Skeletal muscle satellite cell (primary cell): Measurements from ENCODE around the gene COL15A1.
A peak's percentile ranks its signal among the peaks of the same experiment; 100 is the strongest.
"Not testable (repeated sequence)": the region's sequence is repeated elsewhere in the genome, so short reads cannot be mapped to it uniquely, and the experiment has no call there.

Experiments used
- H3K27me3 ChIP-seq: 2 replicates; pipeline ENCODE4 v1.7.0; 2013; ENCODE audit warnings: low read length; ENCODE audit not compliant: control insufficient read depth, insufficient read depth
- H3K36me3 ChIP-seq: 2 replicates; pipeline ENCODE4 v1.7.0; 2013; ENCODE audit warnings: mild to moderate bottlenecking, control low read depth, low read length; ENCODE audit not compliant: insufficient read depth
- H3K4me1 ChIP-seq: 2 replicates; pipeline ENCODE4 v1.7.0; 2013; ENCODE audit warnings: low read length; ENCODE audit not compliant: control insufficient read depth, insufficient read depth
- H3K4me2 ChIP-seq: 2 replicates; pipeline ENCODE4 v1.7.0; 2013; ENCODE audit warnings: mild to moderate bottlenecking, low read length
- H3K4me3 ChIP-seq: 2 replicates; pipeline ENCODE4 v1.7.0; 2013; ENCODE audit warnings: low read length
- H3K9ac ChIP-seq: 2 replicates; pipeline ENCODE4 v1.7.0; 2013; ENCODE audit warnings: mild to moderate bottlenecking, low read depth, low read length, moderate library complexity
- H3K9me3 ChIP-seq: replicated peaks from 2 replicates; pipeline ENCODE4 v1.7.0; 2013; ENCODE audit warnings: mild to moderate bottlenecking, control low read depth, low read length

The COL15A1 gene

DNA sequence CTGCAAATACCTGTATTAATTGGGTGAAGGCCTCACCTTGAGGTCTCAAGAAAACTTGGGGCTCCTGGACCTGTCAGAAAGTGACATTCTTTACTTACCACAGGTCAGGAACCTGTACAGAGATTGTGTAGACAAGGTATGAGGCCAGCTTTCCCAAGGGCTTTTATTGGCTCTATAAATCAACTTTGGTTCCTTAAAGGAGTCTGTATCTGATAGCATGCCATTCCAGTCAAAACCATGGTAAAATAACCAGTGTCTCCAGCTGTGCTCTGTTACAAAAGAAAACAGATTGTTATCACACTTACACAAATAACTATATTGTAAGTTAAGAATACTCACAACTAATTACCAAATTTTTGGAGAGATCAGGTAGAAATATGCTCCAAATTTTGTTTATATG, 64.5 kb downstream of the COL15A1 start:
- peaks cover 24% of the 10 kb centered on the region for H3K27me3 ChIP-seq
- no peaks in the 10 kb centered on the region for H3K4me1 ChIP-seq
- no peak overlapping the region for H3K4me2 ChIP-seq
- H3K4me3 ChIP-seq: no peak overlapping the region
- no peaks in the 10 kb centered on the region for H3K36me3 ChIP-seq
- peaks cover 4% of the 10 kb centered on the region for H3K9me3 ChIP-seq
- no peak overlapping the region for H3K9ac ChIP-seq

DNA sequence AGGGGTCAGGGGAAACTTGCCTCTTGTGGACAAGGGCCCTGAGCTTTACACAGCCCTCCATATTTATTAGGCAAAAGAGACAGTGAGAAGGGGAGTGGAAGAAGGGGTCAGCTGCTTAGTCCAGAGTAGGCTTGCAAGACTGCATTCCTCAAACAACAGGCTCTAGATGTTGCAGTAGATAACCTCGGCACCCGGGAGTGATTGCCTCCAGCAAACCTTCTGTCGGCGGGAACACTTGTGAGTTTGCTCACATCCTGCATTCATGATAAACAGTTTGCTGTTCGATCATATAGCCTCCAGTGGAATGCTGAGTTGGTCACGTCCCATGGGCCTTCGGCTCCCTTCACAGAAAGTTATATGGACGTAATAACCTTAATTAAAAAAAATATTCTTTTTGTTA, 66.7 kb downstream of the COL15A1 start:
- not testable (repeated sequence) for H3K4me1 ChIP-seq, H3K4me3 ChIP-seq, H3K9me3 ChIP-seq, H3K9ac ChIP-seq, H3K36me3 ChIP-seq, H3K27me3 ChIP-seq, H3K4me2 ChIP-seq

DNA sequence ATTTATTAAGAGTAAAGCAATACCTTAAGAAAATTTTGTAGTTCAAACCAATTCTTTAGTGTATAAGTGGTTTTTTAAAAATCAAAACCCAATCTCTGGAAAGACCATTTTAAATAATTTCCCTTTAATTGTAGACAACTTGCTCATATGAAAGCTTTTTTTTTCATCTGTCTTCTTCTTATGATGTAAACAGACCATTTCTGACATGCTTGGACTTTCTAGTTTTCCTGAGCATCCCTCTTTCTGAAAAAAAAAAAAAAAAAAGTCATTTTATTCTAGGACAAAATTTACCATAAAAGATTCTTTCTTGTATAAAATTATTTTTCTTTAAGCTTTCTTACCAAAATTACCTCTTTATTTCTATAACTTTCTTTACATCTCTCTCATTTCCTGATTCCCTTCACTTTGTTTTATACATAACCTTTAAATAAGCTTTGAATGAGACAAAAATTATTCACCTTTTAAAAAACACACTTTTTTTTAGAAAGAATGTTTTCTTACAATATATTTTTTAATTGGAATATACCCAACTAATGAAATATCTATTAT, 67.5 kb downstream of the COL15A1 start:
- Histone ChIP-seq H3K9ac (no peak overlapping the region), H3K4me3 (no peak overlapping the region), H3K4me2 (no peak overlapping the region), H3K9me3 (peaks cover 4% of the 10 kb centered on the region), H3K4me1 (no peaks in the 10 kb centered on the region), H3K36me3 (no peaks in the 10 kb centered on the region), H3K27me3 (peaks cover 8% of the 10 kb centered on the region)

DNA sequence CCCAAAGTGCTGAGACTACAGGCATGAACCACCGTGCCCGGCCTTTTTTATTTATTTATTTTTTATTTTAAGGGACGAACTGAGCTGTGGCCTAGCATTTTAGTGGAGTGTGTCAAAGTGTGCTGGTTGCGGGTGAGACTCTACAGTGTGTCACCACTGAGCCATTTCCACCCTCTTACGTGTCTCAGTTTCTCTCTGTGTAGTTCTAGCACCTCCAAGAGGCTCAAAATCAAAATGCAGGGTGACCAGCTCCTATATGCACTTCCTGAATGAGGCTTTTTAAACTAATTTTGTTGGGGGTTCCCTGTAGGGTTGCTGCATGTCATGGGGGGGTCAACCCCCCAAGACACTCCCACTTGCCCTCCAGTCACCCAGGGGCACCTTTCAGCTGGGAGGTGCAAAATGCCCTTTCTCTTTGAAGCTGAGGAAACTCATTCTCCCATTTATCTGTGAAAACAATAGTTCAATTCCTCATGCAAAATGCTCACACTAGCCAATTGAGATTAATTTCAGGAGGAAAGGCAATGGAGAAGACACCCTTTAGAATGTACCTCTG, 69.3 kb downstream of the COL15A1 start:
- Histone ChIP-seq H3K4me3 (no peak overlapping the region), H3K9ac (no peak overlapping the region), H3K9me3 (peaks cover 4% of the 10 kb centered on the region), H3K36me3 (no peaks in the 10 kb centered on the region), H3K4me1 (no peaks in the 10 kb centered on the region), H3K4me2 (no peak overlapping the region), H3K27me3 (peaks cover 4% of the 10 kb centered on the region)

DNA sequence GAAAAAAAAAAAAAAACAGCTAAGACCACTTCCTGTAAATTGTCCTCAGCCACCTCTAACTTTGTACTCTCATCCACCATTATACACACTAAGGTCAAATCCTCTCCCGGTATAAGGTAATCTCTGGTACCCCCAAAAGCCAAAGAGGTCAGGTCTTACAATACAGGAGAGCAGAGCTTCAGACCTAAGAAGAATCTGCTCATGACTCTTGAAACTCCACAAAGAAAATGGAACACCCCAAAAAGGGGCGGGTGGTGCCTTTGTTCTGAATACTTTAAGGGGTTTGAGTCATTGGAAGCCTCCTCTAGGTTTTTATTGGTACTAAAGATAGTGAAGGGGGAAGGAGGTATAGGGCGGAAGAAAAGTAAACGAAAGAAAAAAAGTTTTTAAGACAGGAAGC, 69.8 kb downstream of the COL15A1 start:
- Histone ChIP-seq H3K36me3 (no peaks in the 10 kb centered on the region), H3K9ac (no peak overlapping the region), H3K9me3 (peaks cover 4% of the 10 kb centered on the region), H3K4me1 (no peaks in the 10 kb centered on the region), H3K4me2 (no peak overlapping the region), H3K27me3 (peaks cover 4% of the 10 kb centered on the region), H3K4me3 (no peak overlapping the region)

DNA sequence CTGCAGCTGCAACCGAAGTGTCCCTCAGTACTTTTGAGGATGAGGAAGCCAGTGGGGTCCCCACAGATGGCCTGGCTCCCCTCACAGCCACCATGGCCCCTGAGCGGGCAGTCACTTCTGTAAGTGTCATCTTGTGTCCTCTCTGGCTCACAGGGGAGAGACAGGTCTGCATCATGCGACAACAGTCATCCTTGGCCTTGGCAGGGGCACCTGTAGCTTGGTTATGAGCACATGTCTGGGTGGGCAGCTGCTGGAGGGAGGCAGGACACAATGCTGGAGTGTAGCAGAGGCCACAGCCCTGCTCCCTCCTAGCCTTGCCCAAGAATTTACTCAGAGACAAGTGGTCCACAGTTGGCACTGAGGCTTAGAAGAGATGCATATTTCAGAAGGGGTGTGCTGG, 71.7 kb downstream of the COL15A1 start:
- Histone ChIP-seq H3K9me3 (peaks cover under 1% of the 10 kb centered on the region), H3K4me2 (no peak overlapping the region), H3K27me3 (peaks cover 4% of the 10 kb centered on the region), H3K4me3 (no peak overlapping the region), H3K9ac (no peak overlapping the region), H3K4me1 (peaks cover 17% of the 10 kb centered on the region), H3K36me3 (no peaks in the 10 kb centered on the region)

DNA sequence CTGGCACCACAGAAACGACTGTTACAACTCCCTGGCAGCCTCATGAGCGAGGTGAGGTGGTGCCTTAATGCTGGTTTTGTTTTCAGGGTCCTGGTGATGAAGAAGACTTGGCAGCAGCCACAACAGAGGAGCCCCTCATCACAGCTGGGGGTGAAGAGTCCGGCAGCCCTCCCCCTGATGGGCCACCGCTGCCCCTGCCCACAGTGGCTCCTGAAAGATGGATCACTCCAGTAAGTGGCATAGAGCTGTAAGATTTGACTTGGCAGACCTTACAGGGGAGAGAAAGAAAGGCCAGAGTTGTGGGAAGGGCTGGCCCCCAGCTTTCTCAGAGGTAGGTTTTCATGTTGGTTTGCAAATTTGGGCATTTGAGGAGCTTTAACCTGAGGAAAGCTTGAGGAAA, 72.2 kb downstream of the COL15A1 start:
- Histone ChIP-seq H3K27me3 (peaks cover 4% of the 10 kb centered on the region), H3K9me3 (no peaks in the 10 kb centered on the region), H3K4me1 (peaks cover 19% of the 10 kb centered on the region), H3K9ac (no peak overlapping the region), H3K4me3 (no peak overlapping the region), H3K4me2 (no peak overlapping the region), H3K36me3 (no peaks in the 10 kb centered on the region)

DNA sequence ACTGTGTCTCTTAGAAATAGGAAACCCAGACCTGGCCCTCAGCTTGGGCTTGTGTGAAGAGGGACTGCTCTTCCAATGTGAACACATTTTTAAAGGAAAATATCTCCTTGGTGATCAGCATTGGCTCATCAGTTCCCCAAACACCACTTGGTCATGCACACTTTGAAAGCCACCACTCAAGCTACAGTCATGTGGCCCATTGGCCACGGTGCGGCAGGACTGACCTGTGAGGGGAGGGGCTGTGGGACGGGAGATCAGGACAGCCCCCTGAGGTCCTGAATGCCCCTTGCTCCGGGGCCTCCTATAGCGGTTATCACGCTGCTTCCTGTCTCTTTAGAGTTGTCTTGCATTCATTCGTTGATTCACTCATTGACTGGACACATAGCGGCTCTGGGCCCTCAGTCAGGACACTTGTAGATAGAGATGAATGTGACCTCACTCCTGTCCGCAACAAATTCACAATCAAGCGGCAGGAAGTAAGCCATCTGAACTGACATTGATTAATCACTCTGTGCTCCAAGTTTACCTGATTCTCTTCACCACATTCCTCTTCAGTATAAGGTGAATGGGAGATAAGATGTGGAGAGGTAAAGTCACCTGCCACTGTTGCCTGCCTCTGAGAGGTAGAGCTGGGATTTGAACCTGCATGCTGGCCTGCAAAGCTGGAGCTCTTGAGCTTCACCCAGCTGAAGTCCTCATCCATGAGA, 73.1 kb downstream of the COL15A1 start:
- Histone ChIP-seq H3K9me3 (no peaks in the 10 kb centered on the region), H3K36me3 (no peaks in the 10 kb centered on the region), H3K9ac (no peak overlapping the region), H3K4me3 (no peak overlapping the region), H3K4me2 (no peak overlapping the region), H3K27me3 (peaks cover 4% of the 10 kb centered on the region), H3K4me1 (peaks cover 19% of the 10 kb centered on the region)

DNA sequence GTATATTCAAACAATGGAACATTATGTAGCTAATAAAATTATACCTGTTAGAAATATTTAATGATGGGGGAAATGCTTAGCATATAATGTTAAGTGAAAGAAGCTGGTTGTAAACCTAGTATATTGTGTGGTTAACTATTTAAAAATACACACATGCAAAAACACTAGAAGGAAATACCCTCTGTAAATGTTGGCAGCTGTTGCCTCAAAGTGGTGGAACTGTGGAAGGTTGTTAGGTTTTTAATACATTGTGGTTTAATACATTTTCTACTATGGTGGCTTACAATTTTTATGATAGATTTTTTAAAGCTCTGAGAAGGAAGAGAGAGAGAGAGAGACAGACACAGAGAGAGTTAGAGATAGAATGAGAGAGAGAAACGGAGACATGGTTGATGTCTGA, 74.9 kb downstream of the COL15A1 start:
- Histone ChIP-seq H3K36me3 (no peaks in the 10 kb centered on the region), H3K9me3 (no peaks in the 10 kb centered on the region), H3K9ac (peak overlapping the region; percentile 22), H3K27me3 (peaks cover 22% of the 10 kb centered on the region), H3K4me1 (peaks cover 19% of the 10 kb centered on the region), H3K4me3 (no peak overlapping the region), H3K4me2 (no peak overlapping the region)

DNA sequence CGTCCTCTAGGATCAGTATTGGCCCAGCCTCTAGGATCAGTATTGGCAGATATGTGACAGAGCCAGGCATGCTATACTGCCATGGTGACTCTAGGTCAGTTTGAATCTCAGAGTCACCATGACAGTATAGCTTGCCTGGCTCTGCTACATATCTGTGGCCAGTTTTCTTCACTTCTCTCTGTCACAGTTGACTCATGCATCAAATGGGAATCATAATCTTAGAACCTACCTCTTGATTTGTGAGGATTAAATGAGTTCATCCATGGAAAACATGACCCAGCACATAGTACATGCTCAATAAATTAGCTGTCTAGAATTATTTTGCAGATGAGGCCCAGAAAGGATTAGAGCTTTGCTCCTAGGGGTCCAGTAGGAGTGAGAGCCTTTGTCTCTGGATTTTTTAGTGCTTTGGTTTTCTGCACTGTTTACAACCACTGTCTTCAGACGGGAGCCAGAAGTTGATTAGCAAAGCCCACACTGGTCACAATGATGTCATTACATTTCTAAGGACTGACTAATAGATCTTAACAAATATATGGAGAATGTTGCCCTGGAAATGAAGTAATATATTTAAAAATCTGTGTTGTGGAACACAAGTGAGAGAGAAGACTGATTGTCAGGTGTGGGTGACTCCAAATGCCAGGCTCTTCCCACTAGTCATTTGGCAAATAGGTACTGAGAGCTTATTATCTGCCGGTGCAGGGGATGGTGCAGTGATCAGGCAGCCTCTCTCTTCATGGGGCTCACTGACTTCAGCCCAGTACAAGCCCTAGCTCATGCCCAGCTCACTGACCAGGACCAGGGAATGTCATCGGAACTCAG, 76.0 kb downstream of the COL15A1 start:
- Histone ChIP-seq H3K4me3 (no peak overlapping the region), H3K9me3 (no peaks in the 10 kb centered on the region), H3K27me3 (peaks cover 23% of the 10 kb centered on the region), H3K4me1 (peaks cover 19% of the 10 kb centered on the region), H3K9ac (peak overlapping the region; percentile 51), H3K4me2 (peak overlapping the region; percentile 21), H3K36me3 (no peaks in the 10 kb centered on the region)

DNA sequence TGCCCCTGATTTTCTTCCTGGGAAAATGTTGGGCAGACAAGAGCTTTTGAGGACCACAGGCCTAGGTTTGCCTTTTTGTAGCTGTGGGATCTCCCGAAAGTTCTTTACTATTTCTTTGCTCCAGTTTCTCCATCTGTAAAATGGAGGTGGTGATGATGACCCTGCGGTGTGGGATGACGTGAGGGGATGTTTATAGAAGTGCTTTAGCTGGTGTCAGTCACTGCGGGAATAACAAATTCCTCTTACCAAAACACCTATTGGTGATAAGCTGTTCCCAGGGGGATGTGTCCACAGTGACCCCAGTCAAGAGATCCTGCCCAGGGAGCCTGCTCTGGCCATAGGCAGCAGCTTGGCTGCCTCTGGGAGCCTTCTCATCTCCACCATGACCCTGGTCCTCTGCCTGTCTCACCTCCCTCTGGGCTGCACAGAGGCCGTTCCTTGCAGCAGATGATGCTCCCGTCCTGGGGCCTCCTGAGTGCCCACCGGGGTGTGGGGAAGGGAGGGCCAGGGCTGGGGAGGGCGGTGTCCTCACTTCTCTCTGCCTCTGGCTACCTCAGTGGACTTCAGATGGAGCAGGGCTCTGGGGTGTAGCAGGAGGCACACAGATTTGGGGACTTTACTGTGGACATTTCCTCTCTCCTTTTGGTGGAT, 77.2 kb downstream of the COL15A1 start:
- H3K9ac ChIP-seq: no peak overlapping the region
- no peak overlapping the region for H3K4me3 ChIP-seq
- no peaks in the 10 kb centered on the region for H3K36me3 ChIP-seq
- H3K27me3 ChIP-seq: peaks cover 23% of the 10 kb centered on the region
- H3K4me2 ChIP-seq: no peak overlapping the region
- H3K9me3 ChIP-seq: no peaks in the 10 kb centered on the region
- peaks cover 19% of the 10 kb centered on the region for H3K4me1 ChIP-seq
